ENCODE results near the gene TREML4.
"Not testable (repeated sequence)": the region's sequence is repeated elsewhere in the genome, so short reads cannot be mapped to it uniquely, and the experiment has no call there.

The TREML4 gene

GRCh38 chr6:41228096-41228495 is at the start of gene TREML4:
TSS of gene TREML4 (plus strand) at chr6:41228349. CDS start at chr6:41228428, 79 bp downstream.
- DNase-seq, result no peak

GRCh38 chr6:41179163-41179562 is 49.0 kb upstream of the TREML4 start:
- no peak for DNase-seq

GRCh38 chr6:41181566-41181965 is 46.6 kb upstream of the TREML4 start:
- DNase-seq, result no peak

- DNase-seq, result peak; percentile 1
Observed at GRCh38 chr6:41182069-41183034, 45.8 kb upstream of the TREML4 start.

- no peak for DNase-seq
Observed at GRCh38 chr6:41184761-41185160, 43.4 kb upstream of the TREML4 start.

GRCh38 chr6:41186031-41186562 is 42.1 kb upstream of the TREML4 start:
- no peak for DNase-seq

- peak; percentile 41 for DNase-seq
Observed at GRCh38 chr6:41187924-41188886, 39.9 kb upstream of the TREML4 start.

- DNase-seq, result not testable (repeated sequence)
Observed at GRCh38 chr6:41189046-41189445, 39.1 kb upstream of the TREML4 start.

GRCh38 chr6:41189967-41190366 is 38.2 kb upstream of the TREML4 start:
- DNase-seq, result no peak

GRCh38 chr6:41190791-41191190 is 37.4 kb upstream of the TREML4 start:
- DNase-seq, result no peak

- DNase-seq, result no peak
Observed at GRCh38 chr6:41191569-41191968, 36.6 kb upstream of the TREML4 start.

GRCh38 chr6:41193171-41193734 is 34.9 kb upstream of the TREML4 start:
- no peak for DNase-seq

- no peak for DNase-seq
Observed at GRCh38 chr6:41193884-41194283, 34.3 kb upstream of the TREML4 start.

GRCh38 chr6:41194386-41194785 is 33.8 kb upstream of the TREML4 start:
- DNase-seq, result no peak

- no peak for DNase-seq
Observed at GRCh38 chr6:41197234-41197633, 30.9 kb upstream of the TREML4 start.

- no peak for DNase-seq
Observed at GRCh38 chr6:41199552-41200246, 28.4 kb upstream of the TREML4 start.

- no peak for DNase-seq
Observed at GRCh38 chr6:41200296-41200900, 27.8 kb upstream of the TREML4 start.

GRCh38 chr6:41200901-41201763 is 27.0 kb upstream of the TREML4 start, which contains the start of gene TREML2:
TSS of gene TREML2 (minus strand) at chr6:41201149. CDS start at chr6:41201008, 141 bp downstream.
- no peak for DNase-seq

- DNase-seq, result no peak
Observed at GRCh38 chr6:41201764-41202173, 26.4 kb upstream of the TREML4 start.

GRCh38 chr6:41204156-41204555 is 24.0 kb upstream of the TREML4 start:
- DNase-seq, result no peak
